HepG2 (cell line): Measurements from ENCODE around the gene S100A9. TPM values are rescaled to one million over a fixed set of nuclear protein-coding genes. Genes with fewer than 3 reads are reported as not detected.
"Not testable (repeated sequence)": the region's sequence is repeated elsewhere in the genome, so short reads cannot be mapped to it uniquely, and the experiment has no call there.

Source experiments
- ATAC-seq: fragments of 200-7000 bp; cut with Tn5 transposase; 3 replicates; pipeline ENCODE4 v1.9.1; 2020; ENCODE audit warnings: mild to moderate bottlenecking, moderate library complexity
- BruUV-seq: library from RNA; stranded (reverse); fragments of 400-500 nt; replicated peaks from 2 replicates; lab custom pipeline; 2021; lab: Mats Ljungman, UMichigan
- CTCF ChIA-PET: fragments of 300-600 bp; formaldehyde crosslinking; extraction: SDS; loops from one replicate; lab custom pipeline; 2021; ENCODE audit warnings: low total read pairs, inconsistent platforms, low intra/inter-chr PET ratio; lab: Yijun Ruan, JAX
- POLR2A ChIA-PET: fragments of 350-600 bp; sonication (Branson Sonifier 250); formaldehyde crosslinking; loops from one replicate; lab custom pipeline; 2020; ENCODE audit warnings: antibody characterized with exemption, inconsistent platforms; lab: Yijun Ruan, JAX
- DNase-seq: peaks from one replicate; pipeline ENCODE4 v3.0.0-alpha.2; 2015; ENCODE audit warnings: low spot score
- FAIRE-seq: peaks from 3 replicates; lab custom pipeline; 2011; peaks lifted over from hg19 to GRCh38; lab: Jason Lieb, UNC
- H2AFZ ChIP-seq: one replicate; pipeline ENCODE4 v1.6.1; 2011; ENCODE audit warnings: low read length, inconsistent platforms
- H3K27ac ChIP-seq: fragments of 300-600 bp; 3 replicates; pipeline ENCODE4 v1.8.0; 2011; ENCODE audit warnings: mixed run types, mild to moderate bottlenecking, mixed read lengths, low read length, inconsistent platforms; ENCODE audit not compliant: insufficient read depth; ENCODE audit errors: extremely low read length
- H3K27me3 ChIP-seq, 2 experiments: fragments of 200-600 bp in 1 of 2; 2 replicates in 1 of 2; 3 replicates in 1 of 2; pipeline versions ENCODE4 v1.6.0 to v1.8.0; 2011; ENCODE audit warnings: low read length in 2 of 2, mild to moderate bottlenecking in 2 of 2, moderate library complexity in 2 of 2, inconsistent platforms in 1 of 2; ENCODE audit not compliant: insufficient read depth in 2 of 2, control insufficient read depth in 1 of 2
- H3K36me3 ChIP-seq, 2 experiments: fragments of 200-600 bp in 1 of 2; replicated peaks in 1 of 2; 2 replicates in 1 of 2; 3 replicates in 1 of 2; pipeline versions ENCODE4 v1.5.1 to v1.8.0; 2011; ENCODE audit warnings: low read length in 2 of 2, inconsistent platforms in 1 of 2; ENCODE audit not compliant: insufficient read depth in 2 of 2, control insufficient read depth in 1 of 2
- H3K4me1 ChIP-seq: 2 replicates; pipeline ENCODE4 v1.5.1; 2012; ENCODE audit warnings: low read length, inconsistent platforms; ENCODE audit not compliant: insufficient read depth
- H3K4me2 ChIP-seq: 2 replicates; pipeline ENCODE4 v1.6.0; 2011; ENCODE audit warnings: low read depth, low read length, inconsistent platforms
- H3K4me3 ChIP-seq, 3 experiments: fragments of 200-600 bp in 1 of 3; sonication (generic), shearing (Covaris generic) in 1 of 3; replicated peaks in 1 of 3; 2 replicates each; pipeline ENCODE4 v1.5.1; 2011 to 2016; ENCODE audit warnings: low read length in 3 of 3, inconsistent platforms in 2 of 3, low read depth in 2 of 3, mild to moderate bottlenecking in 2 of 3, control low read depth in 1 of 3, mixed read lengths in 1 of 3; ENCODE audit not compliant: insufficient read depth in 1 of 3
- H3K79me2 ChIP-seq: one replicate; pipeline ENCODE4 v1.6.1; 2011; ENCODE audit warnings: low read length, inconsistent platforms; ENCODE audit not compliant: insufficient read depth
- H3K9ac ChIP-seq: 2 replicates; pipeline ENCODE4 v1.6.0; 2011; ENCODE audit warnings: mild to moderate bottlenecking, low read depth, low read length, inconsistent platforms; ENCODE audit not compliant: insufficient read depth
- H3K9me3 ChIP-seq: 2 replicates; pipeline ENCODE4 v1.5.1; 2012; ENCODE audit warnings: mild to moderate bottlenecking, low read length
- H4K20me1 ChIP-seq: 2 replicates; pipeline ENCODE4 v1.6.0; 2011; ENCODE audit warnings: inconsistent platforms, mild to moderate bottlenecking, low read length, moderate library complexity; ENCODE audit not compliant: insufficient read depth
- HES4 ChIP-seq: sonication (generic); formaldehyde crosslinking; IDR thresholded peaks from 2 replicates; pipeline ENCODE4 v1.9.0; 2021; ENCODE audit warnings: mild to moderate bottlenecking, missing genetic modification reagents, borderline replicate concordance
- NFIC ChIP-seq: IDR thresholded peaks from 2 replicates; pipeline ENCODE4 v1.6.1; 2012; ENCODE audit warnings: mild to moderate bottlenecking, low read length, inconsistent platforms
- SIN3B ChIP-seq: fragments of 150-350 bp; IDR thresholded peaks from 2 replicates; pipeline ENCODE4 v1.6.1; 2014; ENCODE audit warnings: low read length
- ZNF235 ChIP-seq: sonication (generic); formaldehyde crosslinking; IDR thresholded peaks from 2 replicates; pipeline ENCODE4 v1.8.1; 2023; ENCODE audit warnings: mild to moderate bottlenecking, missing genetic modification reagents, borderline replicate concordance
- ZNF253 ChIP-seq: sonication (generic); formaldehyde crosslinking; IDR thresholded peaks from 2 replicates; pipeline ENCODE4 v1.8.0; 2022; ENCODE audit warnings: mild to moderate bottlenecking, missing genetic modification reagents, borderline replicate concordance
- ZNF646 ChIP-seq: sonication (generic); formaldehyde crosslinking; IDR thresholded peaks from 2 replicates; pipeline ENCODE4 v1.9.0; 2021; ENCODE audit warnings: mild to moderate bottlenecking, missing genetic modification reagents
- ZNF749 ChIP-seq: sonication (generic); formaldehyde crosslinking; IDR thresholded peaks from 2 replicates; pipeline ENCODE4 v1.8.0; 2022; ENCODE audit warnings: mild to moderate bottlenecking, missing genetic modification reagents, moderate library complexity, borderline replicate concordance
- in situ Hi-C: cut with HindIII; loops from 2 replicates; pipeline ENCODE4 v1.10.0; 2017; ENCODE audit warnings: low pct_unique_long_range_greater_than_20kb; ENCODE audit not compliant: extremely low pct_ligation_motif_present
- intact Hi-C: fragments of 100-400 bp; cut with micrococcal nuclease; formaldehyde crosslinking; loops from one replicate; pipeline ENCODE4 v1.10.0; 2022; ENCODE audit not compliant: unreplicated experiment
- polyA plus RNA-seq, 8 experiments: library from polyadenylated mRNA; depleted of rRNA in 3 of 8; stranded (reverse) in 7 of 8; unstranded in 1 of 8; fragments of >200 nt; fragmentation: Illumina TruSeq in 4 of 8; extraction: Trizol in 4 of 8; gene quantifications; 2 replicates each; pipeline versions ENCODE4 v1.2.1 to v1.2.3, GENCODE V29; 2011 to 2016; ENCODE audit warnings: low read depth in 4 of 8, missing spikeins in 1 of 8, mixed read lengths in 1 of 8; ENCODE audit not compliant: insufficient read depth in 1 of 8
- total RNA-seq, 5 experiments: library from RNA; depleted of rRNA; stranded (reverse); fragments of >200 nt; fragmentation: Illumina TruSeq; extraction: Trizol; gene quantifications; 2 replicates each; pipeline ENCODE4 v1.2.3, GENCODE V29; 2016; ENCODE audit warnings: low read depth in 1 of 5

Gene S100A9
- total and polyA plus RNA-seq, 2 of the 13 experiments (the other 11 are each of a cell fraction or from before 2014, with no cell fraction given) = 0.31 to 0.69 TPM

GRCh38 chr1:153313288-153313687 is 44.4 kb upstream of the S100A9 start (continued):
- TF ChIP-seq ZNF646 (CRISPR knock-in tag) = no peak
- TF ChIP-seq ZNF253 (CRISPR knock-in tag) = no peak
- TF ChIP-seq HES4 (CRISPR knock-in tag) = no peak
- no peak for TF ChIP-seq ZNF235 (CRISPR knock-in tag)
- TF ChIP-seq ZNF749 = no peak
- TF ChIP-seq NFIC = no peak
- TF ChIP-seq SIN3B = no peak

GRCh38 chr1:153314388-153314787 is 43.3 kb upstream of the S100A9 start:
- H3K27ac ChIP-seq, FAIRE-seq, intact Hi-C loops, H4K20me1 ChIP-seq, BruUV-seq, POLR2A ChIA-PET, H2AFZ ChIP-seq, H3K9me3 ChIP-seq, H3K4me3 ChIP-seq, H3K79me2 ChIP-seq, ATAC-seq, CTCF ChIA-PET, H3K27me3 ChIP-seq, DNase-seq, H3K9ac ChIP-seq, H3K36me3 ChIP-seq, in situ Hi-C loops, H3K4me2 ChIP-seq, H3K4me1 ChIP-seq: not testable (repeated sequence)

GRCh38 chr1:153316013-153316412 is 41.6 kb upstream of the S100A9 start:
- BruUV-seq, H3K27me3 ChIP-seq, POLR2A ChIA-PET, H3K9me3 ChIP-seq, H3K79me2 ChIP-seq, intact Hi-C loops, H3K36me3 ChIP-seq, H3K9ac ChIP-seq, ATAC-seq, H3K4me1 ChIP-seq, H3K4me2 ChIP-seq, H3K27ac ChIP-seq, H4K20me1 ChIP-seq, H2AFZ ChIP-seq, DNase-seq, in situ Hi-C loops, H3K4me3 ChIP-seq, CTCF ChIA-PET, FAIRE-seq: not testable (repeated sequence)
